Hepatocyte (in vitro differentiated cells): ENCODE measurements around the gene TMCO6. TPM values are rescaled to one million over a fixed set of nuclear protein-coding genes. Genes with fewer than 3 reads are reported as not detected.
A peak's percentile ranks its signal among the peaks of the same experiment; 100 is the strongest.
"Not testable (repeated sequence)": the region's sequence is repeated elsewhere in the genome, so short reads cannot be mapped to it uniquely, and the experiment has no call there.

Source experiments
- DNase-seq: peaks from one replicate; pipeline ENCODE4 v3.0.0-alpha.2; 2016; ENCODE audit warnings: low spot score
- H2AFZ ChIP-seq: fragments of 200-600 bp; sonication (generic); 2 replicates; pipeline ENCODE4 v1.6.0; 2016; ENCODE audit warnings: antibody characterized with exemption, mild to moderate bottlenecking
- H3K27ac ChIP-seq: fragments of 200-600 bp; sonication (generic); 2 replicates; pipeline ENCODE4 v1.5.1; 2016; ENCODE audit warnings: mild to moderate bottlenecking
- H3K27me3 ChIP-seq: fragments of 200-600 bp; sonication (generic); 2 replicates; pipeline ENCODE4 v1.6.1; 2016
- H3K36me3 ChIP-seq: fragments of 200-600 bp; sonication (generic); replicated peaks from 2 replicates; pipeline ENCODE4 v1.5.1; 2016; ENCODE audit warnings: low read depth; ENCODE audit not compliant: insufficient read depth
- H3K4me1 ChIP-seq: fragments of 200-600 bp; sonication (generic); 2 replicates; pipeline ENCODE4 v1.5.1; 2016; ENCODE audit warnings: mild to moderate bottlenecking, moderate library complexity; ENCODE audit not compliant: insufficient read depth
- H3K4me2 ChIP-seq: fragments of 200-600 bp; sonication (generic); 2 replicates; pipeline ENCODE4 v1.6.0; 2016
- H3K4me3 ChIP-seq: fragments of 200-600 bp; sonication (generic); 2 replicates; pipeline ENCODE4 v1.5.1; 2016; ENCODE audit warnings: mild to moderate bottlenecking
- H3K79me2 ChIP-seq: fragments of 200-600 bp; sonication (generic); 2 replicates; pipeline ENCODE4 v1.6.0; 2017; ENCODE audit warnings: mild to moderate bottlenecking
- H3K9me2 ChIP-seq: fragments of 200-600 bp; sonication (generic); replicated peaks from 2 replicates; pipeline ENCODE4 v1.6.0; 2017; ENCODE audit warnings: mild to moderate bottlenecking; ENCODE audit not compliant: insufficient read depth
- H3K9me3 ChIP-seq: fragments of 200-600 bp; sonication (generic); 2 replicates; pipeline ENCODE4 v1.5.1; 2016; ENCODE audit warnings: low read depth, mild to moderate bottlenecking
- H4K20me1 ChIP-seq: fragments of 200-600 bp; sonication (generic); 2 replicates; pipeline ENCODE4 v1.6.0; 2016; ENCODE audit warnings: mild to moderate bottlenecking; ENCODE audit not compliant: insufficient read depth, poor library complexity, severe bottlenecking
- EZH2 ChIP-seq: fragments of 200-600 bp; sonication (generic); IDR thresholded peaks from 2 replicates; pipeline ENCODE4 v1.6.1; 2016; ENCODE audit warnings: antibody characterized with exemption, mild to moderate bottlenecking, borderline replicate concordance
- EZH2phosphoT487 ChIP-seq: fragments of 200-600 bp; sonication (generic); IDR thresholded peaks from one replicate; pipeline ENCODE4 v1.6.1; 2018; ENCODE audit warnings: antibody characterized with exemption, mild to moderate bottlenecking, low read depth, moderate library complexity; ENCODE audit not compliant: unreplicated experiment, severe bottlenecking
- WGBS: methylation state at CpG from one replicate; pipeline ENCODE4 v1.1.6; 2016; ENCODE audit warnings: low lambda C conversion rate; ENCODE audit errors: missing lambda C conversion rate; 5-methylcytosine and 5-hydroxymethylcytosine counted together
- polyA plus RNA-seq: library from polyadenylated mRNA; unstranded; fragments of >200 nt; fragmentation: Nextera tagmentation; extraction: Ambion mirVana; gene quantifications from 2 replicates; pipeline ENCODE4 v1.2.1, GENCODE V29; 2016
- total RNA-seq: library from RNA; depleted of rRNA; stranded (reverse); fragments of >200 nt; gene quantifications from 2 replicates; pipeline ENCODE4 v1.2.3, GENCODE V29; 2014
- TF ChIP-seq, protein P1 (sequence below): fragments of 200-600 bp; sonication (generic); IDR thresholded peaks from 2 replicates; pipeline ENCODE4 v1.5.1; 2016; ENCODE audit warnings: antibody characterized with exemption, mild to moderate bottlenecking; ENCODE audit not compliant: poor library complexity

TMCO6 gene
- total and polyA plus RNA-seq, 2 experiments from 2014 or later = 13.1 to 25.8 TPM

DNA sequence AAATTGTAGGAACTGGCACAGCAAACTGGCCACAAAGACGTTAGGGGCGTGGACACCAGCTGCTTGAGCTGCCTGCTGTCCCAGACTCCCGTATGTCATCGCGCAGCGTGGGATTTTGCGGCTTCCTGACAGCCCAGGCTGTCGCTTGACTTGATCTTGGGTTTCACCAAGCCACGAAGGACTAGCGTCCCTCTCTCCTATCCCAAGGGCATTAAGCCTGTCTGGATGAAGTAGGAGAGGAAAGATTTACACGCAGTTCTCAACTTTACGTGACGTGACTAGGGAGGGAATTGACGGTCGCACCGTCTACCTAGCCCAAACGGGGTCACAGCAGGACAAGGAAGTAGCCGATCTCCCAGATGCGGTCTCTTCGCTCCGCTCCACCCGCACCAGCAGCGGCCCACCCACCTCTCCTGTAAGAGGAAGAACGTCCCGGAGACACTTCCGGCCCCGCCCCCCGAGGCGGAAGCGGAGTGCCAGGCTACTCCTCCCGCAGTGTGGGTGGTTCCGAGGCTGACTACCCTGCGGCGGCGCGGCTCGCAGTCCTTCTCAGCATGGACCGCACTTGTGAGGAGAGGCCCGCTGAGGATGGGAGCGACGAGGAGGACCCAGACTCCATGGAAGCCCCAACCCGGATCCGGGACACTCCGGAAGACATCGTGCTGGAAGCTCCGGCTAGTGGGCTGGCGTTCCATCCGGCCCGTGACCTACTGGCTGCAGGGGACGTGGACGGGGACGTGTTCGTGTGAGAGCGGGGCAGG is 25.3 kb downstream of the TMCO6 start, which contains the start of gene WDR55:
TSS of gene WDR55 (plus strand) at position 546 of the 761 bp plus-strand sequence. CDS start at position 555, 9 bp downstream.
- no peaks in the 10 kb centered on the region for H3K27me3 ChIP-seq
- peak within 1 kb of the TSS; percentile 97 for H3K4me2 ChIP-seq
- H3K9me2 ChIP-seq = no peaks in the 10 kb centered on the region
- H4K20me1 ChIP-seq = no peaks in the 10 kb centered on the region
- H3K27ac ChIP-seq = peak within 1 kb of the TSS; percentile 92
- WGBS = under 1% methylated on average over 54 of the region's 54 CpGs
- H3K4me1 ChIP-seq = peaks cover 15% of the 10 kb centered on the region
- peak; percentile 97 for DNase-seq
- peak within 1 kb of the TSS; percentile 95 for H3K4me3 ChIP-seq
- H3K79me2 ChIP-seq = peaks cover 29% of the 10 kb centered on the region
- no peak for TF ChIP-seq EZH2phosphoT487
- TF ChIP-seq EZH2 = no peak
- TF ChIP-seq, protein P1, sequence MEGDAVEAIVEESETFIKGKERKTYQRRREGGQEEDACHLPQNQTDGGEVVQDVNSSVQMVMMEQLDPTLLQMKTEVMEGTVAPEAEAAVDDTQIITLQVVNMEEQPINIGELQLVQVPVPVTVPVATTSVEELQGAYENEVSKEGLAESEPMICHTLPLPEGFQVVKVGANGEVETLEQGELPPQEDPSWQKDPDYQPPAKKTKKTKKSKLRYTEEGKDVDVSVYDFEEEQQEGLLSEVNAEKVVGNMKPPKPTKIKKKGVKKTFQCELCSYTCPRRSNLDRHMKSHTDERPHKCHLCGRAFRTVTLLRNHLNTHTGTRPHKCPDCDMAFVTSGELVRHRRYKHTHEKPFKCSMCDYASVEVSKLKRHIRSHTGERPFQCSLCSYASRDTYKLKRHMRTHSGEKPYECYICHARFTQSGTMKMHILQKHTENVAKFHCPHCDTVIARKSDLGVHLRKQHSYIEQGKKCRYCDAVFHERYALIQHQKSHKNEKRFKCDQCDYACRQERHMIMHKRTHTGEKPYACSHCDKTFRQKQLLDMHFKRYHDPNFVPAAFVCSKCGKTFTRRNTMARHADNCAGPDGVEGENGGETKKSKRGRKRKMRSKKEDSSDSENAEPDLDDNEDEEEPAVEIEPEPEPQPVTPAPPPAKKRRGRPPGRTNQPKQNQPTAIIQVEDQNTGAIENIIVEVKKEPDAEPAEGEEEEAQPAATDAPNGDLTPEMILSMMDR = no peak
- H3K36me3 ChIP-seq = no peaks in the 10 kb centered on the region
- peak within 1 kb of the TSS; percentile 90 for H2AFZ ChIP-seq
- no peaks in the 10 kb centered on the region for H3K9me3 ChIP-seq

DNA sequence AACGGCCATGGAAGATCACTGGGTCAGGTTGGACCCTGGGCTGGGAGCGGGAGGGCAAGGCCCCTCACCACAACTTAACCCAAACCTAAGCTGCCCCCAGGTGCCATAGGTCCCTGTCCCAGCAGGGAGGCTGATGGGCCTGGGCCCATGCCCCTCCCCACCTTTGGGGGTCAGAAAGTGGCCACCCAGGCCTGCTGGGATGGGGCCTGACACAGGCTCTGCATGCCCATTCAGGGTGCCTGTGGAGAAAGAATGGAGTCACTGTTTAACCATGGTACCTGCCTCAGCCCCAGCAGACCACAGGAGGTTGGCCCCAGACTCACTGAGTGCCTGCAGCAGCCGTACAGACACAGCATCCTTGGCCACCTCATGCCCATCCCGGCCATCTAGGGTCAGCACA is 31.8 kb downstream of the TMCO6 start:
- not testable (repeated sequence) for H3K9me3 ChIP-seq

DNA sequence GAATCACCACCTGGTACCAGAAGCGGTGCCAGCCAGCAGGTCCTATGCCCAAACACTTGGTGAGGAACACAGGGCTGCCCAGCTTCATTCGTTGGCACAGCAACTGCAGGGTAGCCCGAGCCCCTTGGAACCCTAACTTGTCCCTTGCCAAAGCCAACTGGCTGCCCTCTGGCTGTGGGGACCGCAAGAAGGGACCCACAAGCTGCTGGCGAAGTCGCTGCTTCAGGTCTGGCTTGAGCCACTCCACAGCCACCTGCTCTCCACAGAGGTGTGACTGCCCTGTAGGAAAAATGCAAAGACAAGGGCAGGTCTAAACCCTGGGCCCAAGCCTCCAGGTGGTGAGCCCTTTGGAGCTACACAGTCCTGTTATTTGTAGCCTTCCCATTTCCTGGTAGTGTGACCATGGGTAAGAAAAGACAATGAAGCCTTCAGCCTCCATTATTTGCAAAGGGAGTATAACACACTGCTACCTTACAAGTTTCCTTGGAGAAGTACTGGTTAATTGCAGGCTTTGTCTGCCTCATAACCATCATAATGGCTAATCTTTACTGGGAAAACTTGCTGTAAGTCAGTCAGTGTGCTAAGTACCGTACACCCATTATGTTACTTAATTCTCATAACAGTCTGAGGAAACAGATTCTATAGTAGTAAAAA is 32.3 kb downstream of the TMCO6 start:
- 92% methylated on average over 5 of the region's 7 CpGs for WGBS
- TF ChIP-seq EZH2 = no peak
- no peak for TF ChIP-seq EZH2phosphoT487
- TF ChIP-seq, protein P1 = no peak
- Histone ChIP-seq H3K27me3 (no peaks in the 10 kb centered on the region), H3K27ac (no peak overlapping the region), H3K4me1 (no peaks in the 10 kb centered on the region), H3K36me3 (no peaks in the 10 kb centered on the region), H3K4me2 (no peak overlapping the region), H3K4me3 (no peak overlapping the region), H2AFZ (no peak overlapping the region), H3K9me3 (no peaks in the 10 kb centered on the region), H4K20me1 (no peaks in the 10 kb centered on the region), H3K9me2 (no peaks in the 10 kb centered on the region), H3K79me2 (peaks cover 12% of the 10 kb centered on the region)
- no peak for DNase-seq

More for the DNA sequence above, 31.8 kb downstream of the TMCO6 start:
- H3K4me2 ChIP-seq, H3K9me2 ChIP-seq, H3K36me3 ChIP-seq, H3K27me3 ChIP-seq, H2AFZ ChIP-seq, H4K20me1 ChIP-seq, H3K4me1 ChIP-seq, H3K4me3 ChIP-seq, H3K27ac ChIP-seq, DNase-seq: not testable (repeated sequence)
- WGBS = 90% methylated on average over 2 of the region's 4 CpGs
- H3K79me2 ChIP-seq = peaks cover 18% of the 10 kb centered on the region

DNA sequence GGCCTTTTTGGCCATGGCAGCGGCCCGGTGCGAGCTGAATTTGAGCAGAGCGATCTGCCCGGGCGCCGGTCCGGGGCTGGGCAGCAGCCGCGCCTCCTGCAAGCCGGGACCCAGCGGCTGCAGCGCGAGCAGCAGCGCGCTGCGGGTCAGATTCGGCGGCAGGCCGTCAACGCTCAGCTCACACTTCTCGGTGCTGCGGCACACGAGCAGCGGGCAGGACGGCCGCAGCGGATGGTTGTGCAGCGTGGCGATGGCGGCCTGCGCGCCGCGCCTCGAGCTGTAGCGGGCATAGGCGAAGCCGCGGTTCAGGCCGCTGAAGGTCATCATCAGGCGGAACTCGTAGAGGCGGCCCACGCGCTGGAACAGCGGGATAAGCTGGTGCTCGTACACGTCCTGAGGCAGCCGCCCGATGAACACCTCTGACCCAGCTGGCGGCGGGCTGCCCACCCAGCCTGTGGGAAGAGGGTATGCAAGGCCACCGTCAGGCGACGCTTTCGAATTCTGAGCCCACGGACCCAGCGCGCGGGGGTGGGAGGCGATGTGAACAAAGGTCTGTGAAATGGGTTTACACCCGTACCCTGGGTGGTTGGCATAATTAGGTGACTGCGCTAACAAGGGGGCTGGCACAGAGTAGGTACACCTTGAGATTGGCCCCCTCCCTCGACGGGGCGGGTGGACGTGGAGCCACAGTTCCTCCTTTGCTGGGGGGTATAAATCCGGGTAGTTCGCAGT is 33.4 kb downstream of the TMCO6 start:
- Histone ChIP-seq H3K79me2 (peaks cover 2% of the 10 kb centered on the region), H2AFZ (no peak overlapping the region), H4K20me1 (no peaks in the 10 kb centered on the region), H3K36me3 (no peaks in the 10 kb centered on the region), H3K27me3 (no peaks in the 10 kb centered on the region), H3K4me1 (no peaks in the 10 kb centered on the region), H3K4me3 (no peak overlapping the region), H3K9me2 (no peaks in the 10 kb centered on the region), H3K9me3 (no peaks in the 10 kb centered on the region), H3K4me2 (no peak overlapping the region), H3K27ac (no peak overlapping the region)
- WGBS = 98% methylated on average over 70 of the region's 70 CpGs
- peak; percentile 40 for DNase-seq
- TF ChIP-seq EZH2phosphoT487 (no peak), EZH2 (no peak)
- TF ChIP-seq, protein P1 = no peak
